ENCODE results near the gene MEF2D. TPM values are rescaled to one million over a fixed set of nuclear protein-coding genes. Genes with fewer than 3 reads are reported as not detected.

Gene MEF2D
- total RNA-seq, 1 experiment from 2014 or later, result 17.3 TPM

DNA sequence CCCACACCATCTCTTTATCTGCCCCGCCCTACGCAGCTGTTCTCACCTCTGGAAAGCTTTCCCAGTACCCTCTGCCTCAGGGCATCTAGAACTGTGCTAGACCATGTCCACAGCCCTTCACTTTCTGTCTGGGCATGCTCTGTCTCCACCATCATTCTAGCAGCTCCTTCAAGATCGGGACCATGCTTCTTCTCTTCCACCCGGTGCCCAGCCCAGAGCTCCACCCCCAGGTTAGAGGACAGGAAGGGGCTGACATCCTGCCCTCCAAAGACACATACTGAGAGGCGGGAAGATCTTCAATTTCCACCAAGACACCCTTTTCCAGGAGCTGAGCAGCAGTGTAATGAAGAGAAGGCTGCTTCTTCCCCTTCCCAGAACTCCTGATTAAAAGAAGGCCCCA lies 27.7 kb upstream of the MEF2D start:
- DNase-seq (no peak), ATAC-seq (no peak)
- H3K4me3 ChIP-seq (ENCODE audit: low read length), result no peak overlapping the region
- H3K9ac ChIP-seq (ENCODE audit: low read length), result no peak overlapping the region
- H3K9me3 ChIP-seq (ENCODE audit: low read length), result no peaks in the 10 kb centered on the region
- no peaks in the 10 kb centered on the region for H4K20me1 ChIP-seq (ENCODE audit: low read length)
- no peaks in the 10 kb centered on the region for H3K4me1 ChIP-seq (ENCODE audit: insufficient read depth, low read length)
- H3K4me2 ChIP-seq (ENCODE audit: low read length), result no peak overlapping the region
- no peak overlapping the region for H2AFZ ChIP-seq (ENCODE audit: low read length)
- no peaks in the 10 kb centered on the region for H3K9me2 ChIP-seq (replicated peaks; ENCODE audit: low read length)
- CTCF ChIA-PET, result no interaction called here
- peaks cover 54% of the 10 kb centered on the region for H3K36me3 ChIP-seq (ENCODE audit: low read depth, low read length)
- POLR2A ChIA-PET (ENCODE audit: unreplicated experiment), result no interaction called here
- no peaks in the 10 kb centered on the region for H3K79me2 ChIP-seq (ENCODE audit: low read length)
- BruUV-seq (replicated peaks), result no TSS peak
- intact Hi-C loops (cut with micrococcal nuclease), result no loop called here
- no peak overlapping the region for H3K27ac ChIP-seq (ENCODE audit: low read length)
- TF ChIP-seq, protein P1, sequence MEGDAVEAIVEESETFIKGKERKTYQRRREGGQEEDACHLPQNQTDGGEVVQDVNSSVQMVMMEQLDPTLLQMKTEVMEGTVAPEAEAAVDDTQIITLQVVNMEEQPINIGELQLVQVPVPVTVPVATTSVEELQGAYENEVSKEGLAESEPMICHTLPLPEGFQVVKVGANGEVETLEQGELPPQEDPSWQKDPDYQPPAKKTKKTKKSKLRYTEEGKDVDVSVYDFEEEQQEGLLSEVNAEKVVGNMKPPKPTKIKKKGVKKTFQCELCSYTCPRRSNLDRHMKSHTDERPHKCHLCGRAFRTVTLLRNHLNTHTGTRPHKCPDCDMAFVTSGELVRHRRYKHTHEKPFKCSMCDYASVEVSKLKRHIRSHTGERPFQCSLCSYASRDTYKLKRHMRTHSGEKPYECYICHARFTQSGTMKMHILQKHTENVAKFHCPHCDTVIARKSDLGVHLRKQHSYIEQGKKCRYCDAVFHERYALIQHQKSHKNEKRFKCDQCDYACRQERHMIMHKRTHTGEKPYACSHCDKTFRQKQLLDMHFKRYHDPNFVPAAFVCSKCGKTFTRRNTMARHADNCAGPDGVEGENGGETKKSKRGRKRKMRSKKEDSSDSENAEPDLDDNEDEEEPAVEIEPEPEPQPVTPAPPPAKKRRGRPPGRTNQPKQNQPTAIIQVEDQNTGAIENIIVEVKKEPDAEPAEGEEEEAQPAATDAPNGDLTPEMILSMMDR (conservative IDR thresholded peaks at IDR 0.05; ENCODE audit: low read depth, low read length), result no peak
- no peak for TF ChIP-seq EZH2phosphoT487 (IDR thresholded peaks at IDR 0.05; ENCODE audit: borderline replicate concordance, low read length)
- no peaks in the 10 kb centered on the region for H3F3A ChIP-seq (ENCODE audit: low read length, unreplicated experiment)
- H3K27me3 ChIP-seq (ENCODE audit: low read length), result no peaks in the 10 kb centered on the region

DNA sequence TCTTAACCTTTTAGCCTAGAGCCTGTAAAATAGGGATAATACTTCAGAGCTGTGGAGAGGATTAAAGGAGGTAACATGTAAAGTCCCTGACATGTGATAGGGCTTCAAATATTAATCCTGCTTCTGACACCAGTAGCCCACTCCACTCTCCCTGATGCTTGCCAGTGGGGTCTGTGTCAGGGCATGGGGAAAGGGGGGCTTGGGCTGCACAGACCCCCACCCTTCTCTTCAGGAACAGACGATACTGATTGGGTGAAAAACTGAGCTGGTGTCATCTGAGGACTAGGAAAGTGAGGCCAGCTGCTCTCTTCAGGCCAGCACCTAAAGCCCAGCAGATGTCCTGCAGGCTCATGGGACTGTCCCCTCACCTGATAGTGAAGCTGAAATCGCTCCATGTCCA lies 27.0 kb upstream of the MEF2D start:
- Histone ChIP-seq H3K79me2 (ENCODE audit: low read length) (no peaks in the 10 kb centered on the region), H3K4me3 (ENCODE audit: low read length) (no peak overlapping the region), H3K9me2 (replicated peaks; ENCODE audit: low read length) (no peaks in the 10 kb centered on the region), H3K4me2 (ENCODE audit: low read length) (no peak overlapping the region), H4K20me1 (ENCODE audit: low read length) (no peaks in the 10 kb centered on the region), H3K27me3 (ENCODE audit: low read length) (no peaks in the 10 kb centered on the region), H2AFZ (ENCODE audit: low read length) (no peak overlapping the region), H3K9me3 (ENCODE audit: low read length) (no peaks in the 10 kb centered on the region), H3K4me1 (ENCODE audit: insufficient read depth, low read length) (no peaks in the 10 kb centered on the region), H3K36me3 (ENCODE audit: low read depth, low read length) (peaks cover 47% of the 10 kb centered on the region), H3K9ac (ENCODE audit: low read length) (no peak overlapping the region), H3K27ac (ENCODE audit: low read length) (no peak overlapping the region), H3F3A (ENCODE audit: low read length, unreplicated experiment) (no peaks in the 10 kb centered on the region)
- ATAC-seq, result no peak
- POLR2A ChIA-PET (ENCODE audit: unreplicated experiment), result no interaction called here
- CTCF ChIA-PET, result interaction anchor here (0.6 kb wide), 1 partner anchor 70 kb away, joined by 3 read pairs; no protein-coding TSS in a partner anchor
- TF ChIP-seq EZH2phosphoT487 (IDR thresholded peaks at IDR 0.05; ENCODE audit: borderline replicate concordance, low read length) (no peak), EZH2 (IDR thresholded peaks at IDR 0.05; ENCODE audit: low read length, unreplicated experiment) (no peak)
- TF ChIP-seq, protein P1 (conservative IDR thresholded peaks at IDR 0.05; ENCODE audit: low read depth, low read length), result no peak
- intact Hi-C loops (cut with micrococcal nuclease), result no loop called here
- BruUV-seq (replicated peaks), result no TSS peak
- DNase-seq, result no peak

DNA sequence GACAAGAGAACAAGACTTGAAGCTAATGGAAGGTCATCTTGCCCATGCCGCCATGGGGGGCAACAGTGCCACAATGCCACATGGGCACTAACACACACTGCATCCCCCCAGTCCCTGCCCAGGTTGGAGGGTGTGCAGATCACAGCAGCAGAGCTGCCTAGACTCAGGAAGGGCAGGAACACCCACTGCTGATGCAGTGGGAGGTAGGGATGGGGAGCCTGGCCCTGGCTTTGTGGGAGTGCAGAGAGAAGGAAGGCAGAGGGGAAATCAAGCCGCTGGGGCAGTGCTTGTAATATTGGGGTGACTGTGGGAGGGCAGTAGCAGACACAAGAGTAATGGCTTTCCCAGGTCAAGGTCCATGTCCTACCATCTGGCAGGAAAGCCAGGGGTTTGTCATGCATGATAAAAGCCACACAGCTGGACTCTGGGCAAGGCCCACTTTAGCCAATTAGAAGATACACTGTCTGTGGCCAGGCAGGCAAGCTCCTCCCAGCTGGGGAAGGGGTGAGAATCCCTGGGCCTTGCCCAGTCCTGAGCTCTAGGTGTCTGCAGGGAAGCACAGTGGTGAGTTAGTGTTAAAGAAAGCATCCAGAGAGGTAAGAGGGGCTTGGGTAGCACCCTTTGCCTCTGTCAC lies 25.4 kb upstream of the MEF2D start:
- Histone ChIP-seq H3K79me2 (ENCODE audit: low read length) (no peaks in the 10 kb centered on the region), H3F3A (ENCODE audit: low read length, unreplicated experiment) (no peaks in the 10 kb centered on the region), H3K27me3 (ENCODE audit: low read length) (no peaks in the 10 kb centered on the region), H3K4me2 (ENCODE audit: low read length) (no peak overlapping the region), H3K36me3 (ENCODE audit: low read depth, low read length) (peaks cover 39% of the 10 kb centered on the region), H2AFZ (ENCODE audit: low read length) (no peak overlapping the region), H3K4me1 (ENCODE audit: insufficient read depth, low read length) (no peaks in the 10 kb centered on the region), H3K27ac (ENCODE audit: low read length) (no peak overlapping the region), H3K9me2 (replicated peaks; ENCODE audit: low read length) (no peaks in the 10 kb centered on the region), H4K20me1 (ENCODE audit: low read length) (no peaks in the 10 kb centered on the region), H3K9me3 (ENCODE audit: low read length) (no peaks in the 10 kb centered on the region), H3K4me3 (ENCODE audit: low read length) (no peak overlapping the region), H3K9ac (ENCODE audit: low read length) (no peak overlapping the region)
- TF ChIP-seq, protein P1 (conservative IDR thresholded peaks at IDR 0.05; ENCODE audit: low read depth, low read length), result no peak
- TF ChIP-seq EZH2phosphoT487 (IDR thresholded peaks at IDR 0.05; ENCODE audit: borderline replicate concordance, low read length) (no peak), EZH2 (IDR thresholded peaks at IDR 0.05; ENCODE audit: low read length, unreplicated experiment) (no peak)
- ChIA-PET CTCF (no interaction called here), POLR2A (ENCODE audit: unreplicated experiment) (no interaction called here)
- ATAC-seq, result no peak
- no peak for DNase-seq
- BruUV-seq (replicated peaks), result no TSS peak
- intact Hi-C loops (cut with micrococcal nuclease), result no loop called here
